ENCODE measurements around the gene SOX1. TPM values are rescaled to one million over a fixed set of nuclear protein-coding genes. Genes with fewer than 3 reads are reported as not detected.

The SOX1 gene
- total and polyA plus RNA-seq, 10 of the 15 experiments (the other 5 are each of a cell fraction or from before 2014, with no cell fraction given) = not detected

DNA sequence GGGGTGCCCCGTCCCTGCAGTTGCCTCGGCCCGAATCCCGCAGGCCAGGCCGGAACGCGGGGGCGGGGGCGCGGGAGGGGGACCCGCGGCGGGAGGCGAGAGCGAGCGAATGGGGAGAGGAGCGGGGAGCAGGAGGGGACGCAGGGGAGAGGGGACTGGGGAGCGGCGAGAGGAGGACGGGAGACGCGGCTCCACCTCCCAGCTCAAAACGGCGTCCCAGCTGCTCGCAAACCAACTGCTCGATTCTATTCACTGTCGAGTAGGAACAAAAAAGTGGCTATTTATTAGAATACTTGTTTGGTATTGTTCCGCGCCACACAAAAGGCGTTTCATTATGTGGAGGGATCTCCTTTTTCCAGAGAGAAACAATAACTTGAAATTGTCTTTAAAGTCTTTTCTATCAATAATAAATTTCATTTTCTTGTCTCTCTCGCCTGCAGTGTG, 10.6 kb upstream of the SOX1 start:
- ATAC-seq (no peak), DNase-seq (ENCODE audit: low read depth, low spot score) (no peak), FAIRE-seq (no peak)
- RAD21 ChIA-PET (ENCODE audit: unreplicated experiment) = no interaction called here
- Histone ChIP-seq H3K36me3 (ENCODE audit: control insufficient read depth in 2 of 2, insufficient read depth in 2 of 2, low read length in 1 of 2) (no peaks in the 10 kb centered on the region), H3K27ac (ENCODE audit: control insufficient read depth, insufficient read depth) (no peak overlapping the region), H4K20me1 (ENCODE audit: control insufficient read depth, insufficient read depth) (no peaks in the 10 kb centered on the region), H3K4me1 (ENCODE audit: control insufficient read depth, insufficient read depth, low read length) (no peaks in the 10 kb centered on the region), H3K9me3 (replicated peaks; ENCODE audit: control insufficient read depth, insufficient read depth, low read length) (no peaks in the 10 kb centered on the region; the same call in 2 of the 3 replicates), H3K9ac (ENCODE audit: control insufficient read depth, insufficient read depth, low read length) (no peak overlapping the region), H3K27me3 (replicated peaks in 1 of 2; ENCODE audit: control insufficient read depth in 2 of 2, insufficient read depth in 2 of 2, low read length in 1 of 2) (no peaks in the 10 kb centered on the region; a peak in 1 of 4 replicates), H2AFZ (ENCODE audit: control insufficient read depth, low read depth, low read length) (no peak overlapping the region), H3K4me2 (ENCODE audit: control insufficient read depth, insufficient read depth) (no peak overlapping the region), H3K4me3 (no peak overlapping the region), H3K79me2 (ENCODE audit: control insufficient read depth, insufficient read depth, low read length) (no peaks in the 10 kb centered on the region)
- intact Hi-C loops (cut with micrococcal nuclease; ENCODE audit: unreplicated experiment) (no loop called here), in situ Hi-C loops (cut with MboI) (no loop called here)
- 52% methylated on average over 11 of the region's 32 CpGs for WGBS (ENCODE audit: insufficient coverage, insufficient replicate concordance, low lambda C conversion rate, missing lambda C conversion rate)
- TF ChIP-seq DPF2 (IDR thresholded peaks at IDR 0.05) = no peak
- TF ChIP-seq, protein P1, sequence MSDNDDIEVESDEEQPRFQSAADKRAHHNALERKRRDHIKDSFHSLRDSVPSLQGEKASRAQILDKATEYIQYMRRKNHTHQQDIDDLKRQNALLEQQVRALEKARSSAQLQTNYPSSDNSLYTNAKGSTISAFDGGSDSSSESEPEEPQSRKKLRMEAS (IDR thresholded peaks at IDR 0.05; ENCODE audit: low read depth, low read length) = no peak
- no peak for TF ChIP-seq CBX3 (IDR thresholded peaks at IDR 0.05; ENCODE audit: borderline replicate concordance, low read depth)
- no peak for TF ChIP-seq FOXK2 (IDR thresholded peaks at IDR 0.05)
- no peak for TF ChIP-seq CBX5 (IDR thresholded peaks at IDR 0.05; ENCODE audit: low read depth)
- TF ChIP-seq MEF2A (IDR thresholded peaks at IDR 0.05; ENCODE audit: insufficient read depth, low read depth, low read length) = no peak
- TF ChIP-seq TCF3 (IDR thresholded peaks at IDR 0.05; ENCODE audit: borderline replicate concordance, insufficient read depth, low read depth, low read length) = no peak
- BruUV-seq (replicated peaks) = no TSS peak
- CTCF ChIA-PET = no interaction called here
- SMC1A ChIA-PET (ENCODE audit: uncharacterized antibody, unreplicated experiment) = no interaction called here
- POLR2A ChIA-PET = no interaction called here

DNA sequence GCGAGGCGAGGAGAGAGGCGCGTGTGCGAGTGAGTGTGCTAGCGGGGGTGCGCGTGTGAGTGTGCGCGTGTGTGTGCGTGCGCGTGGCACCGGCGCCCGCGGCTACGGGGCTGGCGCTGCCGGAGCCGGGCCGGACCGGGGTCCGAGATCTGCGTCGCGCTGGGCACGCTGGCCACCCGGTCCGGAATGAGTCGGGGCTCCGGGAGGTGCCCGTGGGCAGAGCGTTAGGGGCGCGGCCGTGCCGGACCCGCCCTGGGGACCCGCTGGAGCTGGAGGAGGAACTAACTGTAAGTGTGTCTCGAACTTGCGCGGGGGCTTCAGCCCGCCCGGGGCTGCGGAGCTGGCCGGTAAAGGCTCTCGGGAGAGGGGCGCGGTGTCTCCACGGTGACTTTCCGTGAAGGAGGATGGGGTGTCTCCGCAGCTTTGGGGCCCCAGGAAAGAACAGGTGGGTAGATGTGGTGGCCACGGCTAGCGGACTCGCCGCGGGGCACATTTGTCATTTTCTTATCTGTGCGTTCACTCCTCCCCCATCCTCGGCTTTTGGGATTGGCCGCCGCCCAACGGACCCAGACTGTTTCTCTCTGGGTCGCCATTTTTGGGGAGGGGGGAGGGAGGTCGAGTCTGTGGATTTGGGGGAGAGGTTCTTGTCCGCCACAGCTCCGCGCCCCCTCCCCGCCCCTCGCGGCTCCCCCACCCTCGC, 10.1 kb upstream of the SOX1 start:
- H3K36me3 ChIP-seq (ENCODE audit: control insufficient read depth in 2 of 2, insufficient read depth in 2 of 2, low read length in 1 of 2) = no peaks in the 10 kb centered on the region
- CTCF ChIA-PET = no interaction called here
- TF ChIP-seq, protein P2, sequence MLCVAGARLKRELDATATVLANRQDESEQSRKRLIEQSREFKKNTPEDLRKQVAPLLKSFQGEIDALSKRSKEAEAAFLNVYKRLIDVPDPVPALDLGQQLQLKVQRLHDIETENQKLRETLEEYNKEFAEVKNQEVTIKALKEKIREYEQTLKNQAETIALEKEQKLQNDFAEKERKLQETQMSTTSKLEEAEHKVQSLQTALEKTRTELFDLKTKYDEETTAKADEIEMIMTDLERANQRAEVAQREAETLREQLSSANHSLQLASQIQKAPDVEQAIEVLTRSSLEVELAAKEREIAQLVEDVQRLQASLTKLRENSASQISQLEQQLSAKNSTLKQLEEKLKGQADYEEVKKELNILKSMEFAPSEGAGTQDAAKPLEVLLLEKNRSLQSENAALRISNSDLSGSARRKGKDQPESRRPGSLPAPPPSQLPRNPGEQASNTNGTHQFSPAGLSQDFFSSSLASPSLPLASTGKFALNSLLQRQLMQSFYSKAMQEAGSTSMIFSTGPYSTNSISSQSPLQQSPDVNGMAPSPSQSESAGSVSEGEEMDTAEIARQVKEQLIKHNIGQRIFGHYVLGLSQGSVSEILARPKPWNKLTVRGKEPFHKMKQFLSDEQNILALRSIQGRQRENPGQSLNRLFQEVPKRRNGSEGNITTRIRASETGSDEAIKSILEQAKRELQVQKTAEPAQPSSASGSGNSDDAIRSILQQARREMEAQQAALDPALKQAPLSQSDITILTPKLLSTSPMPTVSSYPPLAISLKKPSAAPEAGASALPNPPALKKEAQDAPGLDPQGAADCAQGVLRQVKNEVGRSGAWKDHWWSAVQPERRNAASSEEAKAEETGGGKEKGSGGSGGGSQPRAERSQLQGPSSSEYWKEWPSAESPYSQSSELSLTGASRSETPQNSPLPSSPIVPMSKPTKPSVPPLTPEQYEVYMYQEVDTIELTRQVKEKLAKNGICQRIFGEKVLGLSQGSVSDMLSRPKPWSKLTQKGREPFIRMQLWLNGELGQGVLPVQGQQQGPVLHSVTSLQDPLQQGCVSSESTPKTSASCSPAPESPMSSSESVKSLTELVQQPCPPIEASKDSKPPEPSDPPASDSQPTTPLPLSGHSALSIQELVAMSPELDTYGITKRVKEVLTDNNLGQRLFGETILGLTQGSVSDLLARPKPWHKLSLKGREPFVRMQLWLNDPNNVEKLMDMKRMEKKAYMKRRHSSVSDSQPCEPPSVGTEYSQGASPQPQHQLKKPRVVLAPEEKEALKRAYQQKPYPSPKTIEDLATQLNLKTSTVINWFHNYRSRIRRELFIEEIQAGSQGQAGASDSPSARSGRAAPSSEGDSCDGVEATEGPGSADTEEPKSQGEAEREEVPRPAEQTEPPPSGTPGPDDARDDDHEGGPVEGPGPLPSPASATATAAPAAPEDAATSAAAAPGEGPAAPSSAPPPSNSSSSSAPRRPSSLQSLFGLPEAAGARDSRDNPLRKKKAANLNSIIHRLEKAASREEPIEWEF (IDR thresholded peaks at IDR 0.05; ENCODE audit: insufficient replicate concordance, low read depth, low read length) = no peak

More for the DNA sequence above, 10.1 kb upstream of the SOX1 start:
- Histone ChIP-seq H3K4me1 (ENCODE audit: control insufficient read depth, insufficient read depth, low read length) (no peaks in the 10 kb centered on the region), H4K20me1 (ENCODE audit: control insufficient read depth, insufficient read depth) (no peaks in the 10 kb centered on the region), H3K9me3 (replicated peaks; ENCODE audit: control insufficient read depth, insufficient read depth, low read length) (no peaks in the 10 kb centered on the region; the same call in 2 of the 3 replicates), H3K27ac (ENCODE audit: control insufficient read depth, insufficient read depth) (no peak overlapping the region), H3K4me3 (no peak overlapping the region), H3K9ac (ENCODE audit: control insufficient read depth, insufficient read depth, low read length) (no peak overlapping the region), H3K4me2 (ENCODE audit: control insufficient read depth, insufficient read depth) (no peak overlapping the region), H3K79me2 (ENCODE audit: control insufficient read depth, insufficient read depth, low read length) (no peaks in the 10 kb centered on the region), H3K27me3 (replicated peaks in 1 of 2; ENCODE audit: control insufficient read depth in 2 of 2, insufficient read depth in 2 of 2, low read length in 1 of 2) (no peaks in the 10 kb centered on the region; a peak in 1 of 4 replicates), H2AFZ (ENCODE audit: control insufficient read depth, low read depth, low read length) (no peak overlapping the region)
- RAD21 ChIA-PET (ENCODE audit: unreplicated experiment) = no interaction called here
- in situ Hi-C loops (cut with MboI) (no loop called here), intact Hi-C loops (cut with micrococcal nuclease; ENCODE audit: unreplicated experiment) (no loop called here)
- WGBS (ENCODE audit: insufficient coverage, insufficient replicate concordance, low lambda C conversion rate, missing lambda C conversion rate) = 68% methylated on average over 57 of the region's 72 CpGs
- ATAC-seq (no peak), DNase-seq (ENCODE audit: low read depth, low spot score) (no peak), FAIRE-seq (no peak)
- no TSS peak for BruUV-seq (replicated peaks)
- SMC1A ChIA-PET (ENCODE audit: uncharacterized antibody, unreplicated experiment) = no interaction called here
- POLR2A ChIA-PET = no interaction called here
